HepG2 (cell line): ENCODE measurements around the gene SOX5. TPM values are rescaled to one million over a fixed set of nuclear protein-coding genes. Genes with fewer than 3 reads are reported as not detected.

ENCODE experiments used
- ATAC-seq: fragments of 200-7000 bp; cut with Tn5 transposase; 3 replicates; pipeline ENCODE4 v1.9.1; 2020; ENCODE audit warnings: mild to moderate bottlenecking, moderate library complexity
- BruUV-seq: library from RNA; stranded (reverse); fragments of 400-500 nt; replicated peaks from 2 replicates; lab custom pipeline; 2021; lab: Mats Ljungman, UMichigan
- CTCF ChIA-PET: fragments of 300-600 bp; formaldehyde crosslinking; extraction: SDS; loops from one replicate; lab custom pipeline; 2021; ENCODE audit warnings: low total read pairs, inconsistent platforms, low intra/inter-chr PET ratio; lab: Yijun Ruan, JAX
- POLR2A ChIA-PET: fragments of 350-600 bp; sonication (Branson Sonifier 250); formaldehyde crosslinking; loops from one replicate; lab custom pipeline; 2020; ENCODE audit warnings: antibody characterized with exemption, inconsistent platforms; lab: Yijun Ruan, JAX
- DNase-seq: peaks from one replicate; pipeline ENCODE4 v3.0.0-alpha.2; 2015; ENCODE audit warnings: low spot score
- FAIRE-seq: peaks from 3 replicates; lab custom pipeline; 2011; peaks lifted over from hg19 to GRCh38; lab: Jason Lieb, UNC
- H2AFZ ChIP-seq: one replicate; pipeline ENCODE4 v1.6.1; 2011; ENCODE audit warnings: low read length, inconsistent platforms
- H3K27ac ChIP-seq: fragments of 300-600 bp; 3 replicates; pipeline ENCODE4 v1.8.0; 2011; ENCODE audit warnings: mixed run types, mild to moderate bottlenecking, mixed read lengths, low read length, inconsistent platforms; ENCODE audit not compliant: insufficient read depth; ENCODE audit errors: extremely low read length
- H3K27me3 ChIP-seq, 2 experiments: fragments of 200-600 bp in 1 of 2; 2 replicates in 1 of 2; 3 replicates in 1 of 2; pipeline versions ENCODE4 v1.6.0 to v1.8.0; 2011; ENCODE audit warnings: low read length in 2 of 2, mild to moderate bottlenecking in 2 of 2, moderate library complexity in 2 of 2, inconsistent platforms in 1 of 2; ENCODE audit not compliant: insufficient read depth in 2 of 2, control insufficient read depth in 1 of 2
- H3K36me3 ChIP-seq, 2 experiments: fragments of 200-600 bp in 1 of 2; replicated peaks in 1 of 2; 2 replicates in 1 of 2; 3 replicates in 1 of 2; pipeline versions ENCODE4 v1.5.1 to v1.8.0; 2011; ENCODE audit warnings: low read length in 2 of 2, inconsistent platforms in 1 of 2; ENCODE audit not compliant: insufficient read depth in 2 of 2, control insufficient read depth in 1 of 2
- H3K4me1 ChIP-seq: 2 replicates; pipeline ENCODE4 v1.5.1; 2012; ENCODE audit warnings: low read length, inconsistent platforms; ENCODE audit not compliant: insufficient read depth
- H3K4me2 ChIP-seq: 2 replicates; pipeline ENCODE4 v1.6.0; 2011; ENCODE audit warnings: low read depth, low read length, inconsistent platforms
- H3K4me3 ChIP-seq, 3 experiments: fragments of 200-600 bp in 1 of 3; sonication (generic), shearing (Covaris generic) in 1 of 3; replicated peaks in 1 of 3; 2 replicates each; pipeline ENCODE4 v1.5.1; 2011 to 2016; ENCODE audit warnings: low read length in 3 of 3, inconsistent platforms in 2 of 3, low read depth in 2 of 3, mild to moderate bottlenecking in 2 of 3, control low read depth in 1 of 3, mixed read lengths in 1 of 3; ENCODE audit not compliant: insufficient read depth in 1 of 3
- H3K79me2 ChIP-seq: one replicate; pipeline ENCODE4 v1.6.1; 2011; ENCODE audit warnings: low read length, inconsistent platforms; ENCODE audit not compliant: insufficient read depth
- H3K9ac ChIP-seq: 2 replicates; pipeline ENCODE4 v1.6.0; 2011; ENCODE audit warnings: mild to moderate bottlenecking, low read depth, low read length, inconsistent platforms; ENCODE audit not compliant: insufficient read depth
- H3K9me3 ChIP-seq: 2 replicates; pipeline ENCODE4 v1.5.1; 2012; ENCODE audit warnings: mild to moderate bottlenecking, low read length
- H4K20me1 ChIP-seq: 2 replicates; pipeline ENCODE4 v1.6.0; 2011; ENCODE audit warnings: inconsistent platforms, mild to moderate bottlenecking, low read length, moderate library complexity; ENCODE audit not compliant: insufficient read depth
- NAIF1 ChIP-seq: sonication (generic); formaldehyde crosslinking; IDR thresholded peaks from 2 replicates; pipeline ENCODE4 v1.5.0; 2020; ENCODE audit warnings: mild to moderate bottlenecking, missing genetic modification reagents, borderline replicate concordance
- NBN ChIP-seq: fragments of 450-650 bp; conservative IDR thresholded peaks from 2 replicates; pipeline ENCODE4 v1.6.1; 2017
- NR1H2 ChIP-seq: sonication (generic); formaldehyde crosslinking; IDR thresholded peaks from 2 replicates; pipeline ENCODE4 v1.8.1; 2022; ENCODE audit warnings: low read depth, missing genetic modification reagents, borderline replicate concordance
- NR2F1 ChIP-seq, 2 experiments: fragments of 450-650 bp in 1 of 2; formaldehyde crosslinking in 1 of 2; IDR thresholded peaks; 2 replicates each; pipeline versions ENCODE4 v1.5.0 to v1.6.1; 2016 to 2020; ENCODE audit warnings: mild to moderate bottlenecking in 1 of 2, missing compliant biosample characterization in 1 of 2, missing genetic modification reagents in 1 of 2, moderate library complexity in 1 of 2
- PHF5A ChIP-seq: IDR thresholded peaks from one replicate; pipeline ENCODE4 v1.6.1; 2018; ENCODE audit warnings: low read depth, missing genetic modification reagents; ENCODE audit not compliant: unreplicated experiment
- PREB ChIP-seq: sonication (generic); formaldehyde crosslinking; IDR thresholded peaks from 2 replicates; pipeline ENCODE4 v1.4.0; 2020; ENCODE audit warnings: missing genetic modification reagents
- RFX5 ChIP-seq: IDR thresholded peaks from 2 replicates; pipeline ENCODE4 v1.6.1; 2011; ENCODE audit warnings: low read depth, low read length, improper control_type of control experiment
- SCMH1 ChIP-seq: sonication (generic); formaldehyde crosslinking; IDR thresholded peaks from 2 replicates; pipeline ENCODE4 v1.9.0; 2021; ENCODE audit warnings: missing genetic modification reagents, mild to moderate bottlenecking, borderline replicate concordance
- SP2 ChIP-seq: sonication (generic); formaldehyde crosslinking; IDR thresholded peaks from 2 replicates; pipeline ENCODE4 v1.5.1; 2020; ENCODE audit warnings: mild to moderate bottlenecking, missing genetic modification reagents
- XRCC5 ChIP-seq: fragments of 200-400 bp; formaldehyde crosslinking; optimal IDR thresholded peaks from 2 replicates; pipeline ENCODE3; 2017; ENCODE audit warnings: mild to moderate bottlenecking, low read length
- ZBTB20 ChIP-seq: sonication (generic); formaldehyde crosslinking; IDR thresholded peaks from 2 replicates; pipeline ENCODE4 v1.8.1; 2023; ENCODE audit warnings: missing genetic modification reagents, low read depth, mild to moderate bottlenecking, borderline replicate concordance
- ZNF253 ChIP-seq: sonication (generic); formaldehyde crosslinking; IDR thresholded peaks from 2 replicates; pipeline ENCODE4 v1.8.0; 2022; ENCODE audit warnings: mild to moderate bottlenecking, missing genetic modification reagents, borderline replicate concordance
- ZNF550 ChIP-seq: sonication (generic); formaldehyde crosslinking; IDR thresholded peaks from 2 replicates; pipeline ENCODE4 v1.4.0; 2020; ENCODE audit warnings: mild to moderate bottlenecking, missing genetic modification reagents, borderline replicate concordance
- ZNF761 ChIP-seq: sonication (generic); formaldehyde crosslinking; conservative IDR thresholded peaks from 2 replicates; pipeline ENCODE4 v1.4.0; 2020; ENCODE audit warnings: mild to moderate bottlenecking, missing genetic modification reagents
- ZNF780A ChIP-seq: sonication (generic); formaldehyde crosslinking; IDR thresholded peaks from 2 replicates; pipeline ENCODE4 v1.8.0; 2022; ENCODE audit warnings: mild to moderate bottlenecking, missing genetic modification reagents, moderate library complexity
- ZSCAN31 ChIP-seq: sonication (generic); formaldehyde crosslinking; IDR thresholded peaks from 2 replicates; pipeline ENCODE4 v1.5.0; 2020; ENCODE audit warnings: low read depth, mild to moderate bottlenecking, missing genetic modification reagents
- ZSCAN9 ChIP-seq: IDR thresholded peaks from 2 replicates; pipeline ENCODE4 v1.6.1; 2016; ENCODE audit warnings: borderline replicate concordance
- WGBS: methylation state at CpG from one replicate; pipeline ENCODE4 v1.1.6; 2017; ENCODE audit warnings: low lambda C conversion rate; 5-methylcytosine and 5-hydroxymethylcytosine counted together
- in situ Hi-C: cut with HindIII; loops from 2 replicates; pipeline ENCODE4 v1.10.0; 2017; ENCODE audit warnings: low pct_unique_long_range_greater_than_20kb; ENCODE audit not compliant: extremely low pct_ligation_motif_present
- intact Hi-C: fragments of 100-400 bp; cut with micrococcal nuclease; formaldehyde crosslinking; loops from one replicate; pipeline ENCODE4 v1.10.0; 2022; ENCODE audit not compliant: unreplicated experiment
- polyA plus RNA-seq, 8 experiments: library from polyadenylated mRNA; depleted of rRNA in 3 of 8; stranded (reverse) in 7 of 8; unstranded in 1 of 8; fragments of >200 nt; fragmentation: Illumina TruSeq in 4 of 8; extraction: Trizol in 4 of 8; gene quantifications; 2 replicates each; pipeline versions ENCODE4 v1.2.1 to v1.2.3, GENCODE V29; 2011 to 2016; ENCODE audit warnings: low read depth in 4 of 8, missing spikeins in 1 of 8, mixed read lengths in 1 of 8; ENCODE audit not compliant: insufficient read depth in 1 of 8
- total RNA-seq, 5 experiments: library from RNA; depleted of rRNA; stranded (reverse); fragments of >200 nt; fragmentation: Illumina TruSeq; extraction: Trizol; gene quantifications; 2 replicates each; pipeline ENCODE4 v1.2.3, GENCODE V29; 2016; ENCODE audit warnings: low read depth in 1 of 5

The SOX5 gene
- total and polyA plus RNA-seq, 2 of the 13 experiments (the other 11 are each of a cell fraction or from before 2014, with no cell fraction given): 18.5 to 76.4 TPM

GRCh38 chr12:23815810-23816209, 133.7 kb downstream of the SOX5 start:
- FAIRE-seq (no peak), DNase-seq (no peak), ATAC-seq (no peak)
- BruUV-seq: no TSS peak
- POLR2A ChIA-PET: no interaction called here
- 94% methylated on average over 3 of the region's 3 CpGs for WGBS
- Histone ChIP-seq H3K9ac (no peak overlapping the region), H3K4me3 (no peak overlapping the region), H3K9me3 (no peaks in the 10 kb centered on the region), H3K27ac (no peak overlapping the region), H3K4me2 (no peak overlapping the region), H3K27me3 (no peaks in the 10 kb centered on the region), H4K20me1 (no peaks in the 10 kb centered on the region; the same call in 1 of the 2 replicates), H3K4me1 (no peaks in the 10 kb centered on the region), H2AFZ (no peak overlapping the region), H3K79me2 (peaks cover 2% of the 10 kb centered on the region), H3K36me3 (peaks cover 0 to 5% of the 10 kb centered on the region in 2 experiments; a peak in 2 of 5 replicates)
- in situ Hi-C loops: no loop called here
- intact Hi-C loops: no loop called here
- CTCF ChIA-PET: no interaction called here
- TF ChIP-seq RFX5 (no peak), ZSCAN31 (CRISPR knock-in tag) (no peak), NR1H2 (no peak), PHF5A (no peak), PREB (CRISPR knock-in tag) (no peak), ZNF780A (CRISPR knock-in tag) (no peak), ZSCAN9 (CRISPR knock-in tag) (no peak), ZNF550 (no peak), NR2F1 (CRISPR knock-in tag; IDR thresholded peaks at IDR 0.05) (no peak), NBN (no peak), NAIF1 (CRISPR knock-in tag) (no peak), SP2 (no peak), XRCC5 (no peak), ZBTB20 (CRISPR knock-in tag) (no peak), ZNF761 (CRISPR knock-in tag) (no peak), ZNF253 (CRISPR knock-in tag) (no peak), SCMH1 (CRISPR knock-in tag) (no peak)
